Activated naive CD4-positive, alpha-beta T cell treated with anti-CD3 and anti-CD28 coated beads, Interleukin-2, amount 50 U/mL, for 24 hours (primary cell): ENCODE data around the gene HMCES.

Source experiments
- H3K27ac Mint-ChIP-seq: one replicate; pipeline ENCODE4 v1.8.0; 2021; ENCODE audit warnings: mild to moderate bottlenecking, mixed read lengths
- H3K27me3 Mint-ChIP-seq: one replicate; pipeline ENCODE4 v1.8.0; 2021; ENCODE audit warnings: mixed read lengths
- H3K36me3 Mint-ChIP-seq: one replicate; pipeline ENCODE4 v1.8.0; 2021; ENCODE audit warnings: mixed read lengths
- H3K4me1 Mint-ChIP-seq: one replicate; pipeline ENCODE4 v1.8.0; 2021; ENCODE audit warnings: mixed read lengths
- H3K4me3 Mint-ChIP-seq: one replicate; pipeline ENCODE4 v1.8.0; 2021; ENCODE audit warnings: mild to moderate bottlenecking, mixed read lengths
- H3K9me3 Mint-ChIP-seq: one replicate; pipeline ENCODE4 v1.8.0; 2021; ENCODE audit warnings: mixed read lengths

The HMCES gene

GRCh38 chr3:129310111-129311011 lies 31.7 kb downstream of the HMCES start:
- H3K27me3 Mint-ChIP-seq: no peaks in the 10 kb centered on the region
- H3K36me3 Mint-ChIP-seq: peaks cover 6% of the 10 kb centered on the region
- H3K27ac Mint-ChIP-seq: peak overlapping the region; percentile 20
- H3K4me3 Mint-ChIP-seq: no peak overlapping the region
- H3K4me1 Mint-ChIP-seq: peaks cover 42% of the 10 kb centered on the region
- H3K9me3 Mint-ChIP-seq: no peaks in the 10 kb centered on the region

DNA sequence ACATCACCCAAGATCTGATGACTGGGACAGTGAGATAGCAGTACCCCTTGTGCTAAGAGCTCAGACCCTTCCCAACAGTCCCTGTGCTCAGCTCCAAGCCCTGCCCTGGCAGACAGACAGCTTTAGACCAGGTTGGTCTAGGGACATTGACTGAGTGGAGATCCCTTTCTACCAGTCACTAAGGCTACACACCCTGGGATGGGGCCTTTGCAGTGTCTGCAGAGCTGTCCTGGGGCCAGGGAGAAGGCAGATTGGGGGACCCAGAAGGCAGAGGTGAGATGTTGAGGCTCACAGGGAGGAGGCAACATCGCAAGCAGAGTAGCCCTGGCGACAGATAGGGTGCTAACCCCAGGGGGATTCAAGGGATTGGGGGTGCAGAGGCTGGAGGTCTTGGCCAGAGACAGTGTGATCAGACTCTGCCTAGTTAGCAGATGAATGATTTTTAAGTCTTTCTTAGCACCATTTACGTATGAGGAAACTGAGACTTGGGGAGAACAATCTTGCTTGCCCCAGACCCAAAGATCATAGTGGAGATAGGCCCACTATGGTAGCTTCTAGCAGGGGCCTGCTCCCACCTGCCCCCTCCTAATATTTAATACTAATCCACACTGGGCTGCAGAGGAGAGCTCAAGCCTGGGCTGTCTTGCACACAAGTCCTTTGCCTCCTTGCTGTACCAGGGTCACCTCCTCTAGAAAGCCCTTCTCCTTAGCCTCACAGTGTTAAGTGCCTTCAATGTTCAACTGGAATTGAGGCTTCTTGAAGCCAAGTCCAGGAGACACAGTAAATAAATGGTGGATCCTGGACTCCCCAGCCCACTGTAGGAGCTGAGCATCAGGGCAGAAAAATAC lies 32.6 kb downstream of the HMCES start:
- Mint-ChIP-seq H3K27me3 (no peaks in the 10 kb centered on the region), H3K4me3 (no peak overlapping the region), H3K4me1 (peaks cover 33% of the 10 kb centered on the region)

GRCh38 chr3:129312021-129312639 lies 33.5 kb downstream of the HMCES start:
- Mint-ChIP-seq H3K36me3 (peaks cover under 1% of the 10 kb centered on the region), H3K4me1 (peaks cover 26% of the 10 kb centered on the region), H3K27me3 (no peaks in the 10 kb centered on the region), H3K9me3 (no peaks in the 10 kb centered on the region), H3K4me3 (no peak overlapping the region), H3K27ac (peak overlapping the region; percentile 52)

More for the DNA sequence above, 32.6 kb downstream of the HMCES start:
- no peaks in the 10 kb centered on the region for H3K9me3 Mint-ChIP-seq
- peak overlapping the region; percentile 60 for H3K27ac Mint-ChIP-seq
- peaks cover 1% of the 10 kb centered on the region for H3K36me3 Mint-ChIP-seq

DNA sequence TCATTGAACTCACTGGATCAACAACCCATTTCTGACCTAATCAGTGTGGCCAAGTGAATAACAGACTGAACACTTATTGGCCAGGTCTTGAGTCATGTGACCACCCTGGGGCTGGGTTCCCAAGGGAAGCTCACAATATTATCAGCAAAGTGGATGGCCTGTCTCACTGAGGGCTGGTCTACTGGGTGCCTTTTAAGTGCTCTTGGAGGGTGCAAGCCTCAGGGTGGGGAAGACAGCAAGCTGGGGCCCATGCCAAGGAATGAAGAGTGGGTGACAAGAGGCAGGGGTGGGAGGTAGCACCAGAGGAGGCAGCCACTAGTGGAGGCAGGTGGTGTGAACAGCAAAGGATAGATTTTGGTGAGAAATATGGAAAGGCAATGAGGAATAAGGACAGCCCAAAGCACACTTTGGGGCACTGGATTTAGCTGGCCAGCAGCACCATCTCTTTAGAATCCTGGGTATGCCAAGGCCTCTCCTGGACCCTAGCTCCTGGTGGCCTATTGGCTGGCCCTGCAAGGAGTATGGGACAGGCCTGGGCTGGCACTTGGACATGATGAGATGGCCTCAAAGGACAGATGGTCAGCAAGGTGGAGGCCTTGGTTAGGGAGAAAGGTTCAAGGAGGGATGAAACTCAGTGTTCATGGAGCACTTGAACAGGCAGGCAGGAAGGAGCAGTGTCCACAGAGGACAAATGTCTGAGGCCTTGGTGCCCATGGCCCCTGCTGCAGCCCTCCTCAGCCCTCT lies 34.2 kb downstream of the HMCES start:
- Mint-ChIP-seq H3K36me3 (no peaks in the 10 kb centered on the region), H3K27ac (peak overlapping the region; percentile 57), H3K4me1 (peaks cover 26% of the 10 kb centered on the region), H3K27me3 (no peaks in the 10 kb centered on the region), H3K4me3 (peak overlapping the region; percentile 34), H3K9me3 (no peaks in the 10 kb centered on the region)

- Mint-ChIP-seq H3K9me3 (no peaks in the 10 kb centered on the region), H3K27me3 (no peaks in the 10 kb centered on the region), H3K4me3 (peak overlapping the region; percentile 95), H3K27ac (peak overlapping the region; percentile 91), H3K36me3 (no peaks in the 10 kb centered on the region), H3K4me1 (peaks cover 26% of the 10 kb centered on the region)
Measured at GRCh38 chr3:129313415-129313664, 34.7 kb downstream of the HMCES start.

- H3K9me3 Mint-ChIP-seq: no peaks in the 10 kb centered on the region
- H3K4me3 Mint-ChIP-seq: peak overlapping the region; percentile 95
- H3K27me3 Mint-ChIP-seq: no peaks in the 10 kb centered on the region
- no peaks in the 10 kb centered on the region for H3K36me3 Mint-ChIP-seq
- H3K27ac Mint-ChIP-seq: peak overlapping the region; percentile 91
- H3K4me1 Mint-ChIP-seq: peaks cover 21% of the 10 kb centered on the region
Measured at GRCh38 chr3:129313665-129314385, 35.2 kb downstream of the HMCES start.

DNA sequence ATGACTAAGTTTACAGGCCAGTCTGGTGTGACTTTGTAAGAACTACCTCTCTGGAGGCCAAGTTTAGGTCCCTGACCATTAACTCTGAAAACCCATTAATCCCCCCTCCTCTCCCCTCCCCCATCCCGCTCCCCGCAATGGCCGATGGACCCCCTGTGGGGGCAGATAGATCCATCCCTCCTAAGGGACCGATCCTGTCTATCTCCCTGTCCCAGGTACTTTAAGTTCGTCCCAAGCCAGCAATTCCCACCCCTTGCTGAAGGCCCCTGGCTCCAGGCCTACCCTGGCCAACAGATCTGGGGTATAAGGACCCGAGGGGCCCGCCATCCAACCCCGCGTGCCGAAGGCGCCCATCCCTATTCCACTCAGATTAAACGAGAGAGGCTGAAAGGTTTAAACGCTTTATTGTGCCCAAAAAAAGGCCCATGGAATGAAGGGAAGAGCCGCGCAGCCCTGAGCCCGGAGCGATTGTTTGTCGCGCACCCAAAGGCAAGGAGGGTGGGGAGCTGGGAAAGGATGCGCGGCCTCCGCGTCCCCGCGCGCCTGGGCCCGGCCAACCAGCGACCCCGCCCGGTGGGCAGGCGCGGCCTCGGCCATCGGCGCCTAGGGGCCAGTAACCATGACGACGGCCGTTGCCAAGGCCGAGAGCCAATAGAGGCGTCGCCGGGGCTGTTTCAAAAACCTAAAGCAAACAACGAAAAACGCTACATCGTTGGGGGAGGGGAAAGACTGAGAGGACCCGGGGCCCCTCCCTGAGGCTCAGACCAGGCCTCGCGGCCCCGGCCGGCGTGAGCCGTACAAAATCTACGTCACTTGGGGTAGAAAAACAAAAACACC lies 35.9 kb downstream of the HMCES start:
- Mint-ChIP-seq H3K4me1 (peaks cover 19% of the 10 kb centered on the region), H3K27ac (peak overlapping the region; percentile 84), H3K9me3 (no peaks in the 10 kb centered on the region), H3K27me3 (no peaks in the 10 kb centered on the region), H3K36me3 (no peaks in the 10 kb centered on the region), H3K4me3 (peak overlapping the region; percentile 95)

DNA sequence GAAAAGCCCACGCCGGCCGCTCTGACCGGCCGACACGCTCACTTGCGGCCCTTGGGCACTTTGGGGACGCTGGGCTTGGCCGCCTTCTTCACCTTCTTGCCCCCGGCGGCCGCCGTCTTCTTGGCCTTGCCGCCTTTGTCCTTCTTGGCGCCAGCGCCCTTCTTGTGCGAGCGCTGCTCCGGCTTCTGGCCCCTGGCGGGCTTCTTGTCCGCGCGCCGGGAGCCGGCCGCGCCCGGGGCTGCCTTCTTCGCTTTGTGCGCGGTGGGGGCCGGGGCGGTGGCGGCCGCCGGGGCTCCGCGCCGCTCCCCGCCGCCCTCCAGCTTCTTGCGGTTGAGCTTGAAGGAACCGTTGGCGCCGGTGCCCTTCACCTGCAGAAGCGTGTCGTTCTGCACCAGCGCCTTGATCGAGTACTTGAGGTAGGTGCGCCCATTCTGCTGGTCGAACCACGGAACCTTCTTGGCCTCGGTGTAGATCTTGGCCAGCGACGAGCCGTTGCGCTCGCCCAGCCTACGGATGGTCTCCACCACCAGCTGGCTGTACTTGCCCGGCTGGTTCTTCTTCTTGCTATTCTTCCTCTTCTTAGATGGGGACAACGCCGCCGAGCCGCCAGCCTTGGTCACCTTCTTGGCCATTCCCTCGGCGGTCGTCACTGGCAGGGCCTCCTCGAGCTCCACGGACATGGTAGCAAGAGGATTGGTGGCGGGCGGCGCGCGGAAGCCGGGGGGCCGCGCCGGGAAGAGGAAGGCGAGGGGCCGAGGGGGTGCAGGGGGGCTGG lies 36.7 kb downstream of the HMCES start:
- Mint-ChIP-seq H3K27me3 (no peaks in the 10 kb centered on the region), H3K27ac (peak overlapping the region; percentile 91), H3K4me3 (peak overlapping the region; percentile 95), H3K36me3 (no peaks in the 10 kb centered on the region), H3K4me1 (peaks cover 19% of the 10 kb centered on the region), H3K9me3 (no peaks in the 10 kb centered on the region)

GRCh38 chr3:129315998-129316247 lies 37.3 kb downstream of the HMCES start:
- H3K4me1 Mint-ChIP-seq: peaks cover 19% of the 10 kb centered on the region
- H3K27me3 Mint-ChIP-seq: no peaks in the 10 kb centered on the region
- peak overlapping the region; percentile 88 for H3K27ac Mint-ChIP-seq
- no peaks in the 10 kb centered on the region for H3K36me3 Mint-ChIP-seq
- H3K4me3 Mint-ChIP-seq: peak overlapping the region; percentile 78
- H3K9me3 Mint-ChIP-seq: no peaks in the 10 kb centered on the region

DNA sequence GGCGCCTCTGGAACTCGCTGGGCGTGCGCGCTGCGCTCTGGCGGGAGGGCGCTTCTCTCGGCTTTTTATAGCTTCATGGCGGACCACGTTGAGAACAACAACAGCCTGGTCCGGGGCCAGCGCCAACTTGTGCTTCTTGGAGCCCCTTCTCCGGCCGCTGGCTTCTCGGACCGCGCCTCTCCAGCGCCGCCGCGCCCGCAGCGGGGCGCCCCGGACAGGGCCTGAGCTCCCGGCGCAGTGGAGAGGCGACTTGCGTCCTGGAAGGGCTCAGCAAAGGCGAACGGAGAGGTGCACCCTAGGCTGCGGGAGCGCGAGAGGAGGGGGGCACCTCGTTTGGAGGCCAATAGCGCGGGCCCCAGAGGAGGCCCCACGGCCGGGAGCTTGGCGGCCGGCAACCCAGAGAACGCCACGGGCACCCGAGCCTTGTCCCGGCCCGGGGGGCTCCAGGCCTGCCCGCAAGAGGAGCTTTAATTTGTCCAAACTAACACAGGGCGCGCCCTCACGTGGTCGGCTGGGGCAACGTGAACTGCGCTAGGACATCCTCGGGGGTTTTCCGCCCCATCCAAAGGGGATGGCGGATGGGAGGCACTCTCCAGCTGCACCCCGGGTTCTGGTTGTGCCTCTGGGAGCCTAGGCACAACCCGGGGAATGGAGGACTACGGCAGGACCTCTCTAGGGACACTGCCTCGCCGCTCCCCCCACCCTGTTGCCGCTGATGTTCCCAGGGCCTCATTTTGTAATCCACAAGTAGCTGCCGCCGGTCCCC lies 37.8 kb downstream of the HMCES start:
- Mint-ChIP-seq H3K36me3 (no peaks in the 10 kb centered on the region), H3K9me3 (no peaks in the 10 kb centered on the region), H3K27me3 (no peaks in the 10 kb centered on the region), H3K4me1 (peaks cover 19% of the 10 kb centered on the region), H3K27ac (peak overlapping the region; percentile 88), H3K4me3 (peak overlapping the region; percentile 78)

DNA sequence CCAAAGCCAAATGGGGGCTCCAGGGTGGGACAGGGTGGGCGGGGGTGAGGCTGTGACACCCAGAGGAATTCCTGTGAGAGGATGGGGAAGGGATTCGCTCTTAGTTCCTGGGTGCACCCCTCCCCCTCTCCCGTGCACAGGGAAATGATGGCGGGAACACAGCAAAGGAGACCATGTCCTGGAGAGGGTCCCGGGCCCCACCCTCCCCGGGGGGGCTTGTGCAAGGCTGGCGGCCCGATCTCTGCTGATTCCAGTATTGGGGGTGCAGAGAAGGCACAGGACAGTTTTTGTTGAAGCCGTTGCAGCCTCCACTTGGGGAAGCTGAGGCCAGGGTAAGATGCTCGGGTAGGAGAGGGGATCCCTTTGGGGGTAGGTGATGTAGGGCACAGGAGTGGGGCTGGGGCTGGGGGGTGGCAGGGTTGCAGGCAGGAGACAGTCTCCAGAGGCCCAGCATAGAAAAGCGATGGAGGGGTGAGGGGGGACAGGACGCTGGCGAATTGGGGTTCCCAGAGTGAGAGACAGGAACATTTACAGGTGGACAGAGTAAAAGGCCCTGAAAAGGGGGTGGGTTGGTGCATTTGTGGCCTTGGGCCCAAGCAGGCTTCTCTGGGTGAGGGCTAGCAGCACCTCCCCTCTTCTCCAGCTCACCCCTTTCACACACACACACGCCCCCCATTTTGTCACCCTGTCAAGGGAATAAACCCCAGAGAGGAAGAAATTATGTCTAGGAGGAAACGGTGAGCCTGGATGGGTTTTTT lies 38.5 kb downstream of the HMCES start:
- H3K4me1 Mint-ChIP-seq: peaks cover 14% of the 10 kb centered on the region
- H3K4me3 Mint-ChIP-seq: peak overlapping the region; percentile 34
- no peaks in the 10 kb centered on the region for H3K27me3 Mint-ChIP-seq
- no peaks in the 10 kb centered on the region for H3K9me3 Mint-ChIP-seq
- H3K27ac Mint-ChIP-seq: no peak overlapping the region
- no peaks in the 10 kb centered on the region for H3K36me3 Mint-ChIP-seq

GRCh38 chr3:129317848-129318247 lies 39.2 kb downstream of the HMCES start:
- no peaks in the 10 kb centered on the region for H3K27me3 Mint-ChIP-seq
- no peak overlapping the region for H3K4me3 Mint-ChIP-seq
- H3K4me1 Mint-ChIP-seq: peaks cover 9% of the 10 kb centered on the region
- H3K27ac Mint-ChIP-seq: no peak overlapping the region
- no peaks in the 10 kb centered on the region for H3K36me3 Mint-ChIP-seq
- H3K9me3 Mint-ChIP-seq: no peaks in the 10 kb centered on the region
